T47D (cell line): ENCODE results near the gene OLFM4.
A peak's percentile ranks its signal among the peaks of the same experiment; 100 is the strongest.

Experiments
- DNase-seq, 2 experiments: peaks; one replicate each; pipeline versions ENCODE4 v3.0.0 to v3.0.0-alpha.2; 2011 to 2012; ENCODE audit warnings: low read depth in 1 of 2, low spot score in 1 of 2
- JUND ChIP-seq: IDR thresholded peaks from 2 replicates; pipeline ENCODE4 v1.6.1; 2012; ENCODE audit warnings: low read depth
- in situ Hi-C: cut with HindIII; loops from 2 replicates; pipeline ENCODE4 v1.10.0; 2016; ENCODE audit warnings: low sequenced_read_pairs, low pct_unique_long_range_greater_than_20kb

Gene OLFM4

DNA sequence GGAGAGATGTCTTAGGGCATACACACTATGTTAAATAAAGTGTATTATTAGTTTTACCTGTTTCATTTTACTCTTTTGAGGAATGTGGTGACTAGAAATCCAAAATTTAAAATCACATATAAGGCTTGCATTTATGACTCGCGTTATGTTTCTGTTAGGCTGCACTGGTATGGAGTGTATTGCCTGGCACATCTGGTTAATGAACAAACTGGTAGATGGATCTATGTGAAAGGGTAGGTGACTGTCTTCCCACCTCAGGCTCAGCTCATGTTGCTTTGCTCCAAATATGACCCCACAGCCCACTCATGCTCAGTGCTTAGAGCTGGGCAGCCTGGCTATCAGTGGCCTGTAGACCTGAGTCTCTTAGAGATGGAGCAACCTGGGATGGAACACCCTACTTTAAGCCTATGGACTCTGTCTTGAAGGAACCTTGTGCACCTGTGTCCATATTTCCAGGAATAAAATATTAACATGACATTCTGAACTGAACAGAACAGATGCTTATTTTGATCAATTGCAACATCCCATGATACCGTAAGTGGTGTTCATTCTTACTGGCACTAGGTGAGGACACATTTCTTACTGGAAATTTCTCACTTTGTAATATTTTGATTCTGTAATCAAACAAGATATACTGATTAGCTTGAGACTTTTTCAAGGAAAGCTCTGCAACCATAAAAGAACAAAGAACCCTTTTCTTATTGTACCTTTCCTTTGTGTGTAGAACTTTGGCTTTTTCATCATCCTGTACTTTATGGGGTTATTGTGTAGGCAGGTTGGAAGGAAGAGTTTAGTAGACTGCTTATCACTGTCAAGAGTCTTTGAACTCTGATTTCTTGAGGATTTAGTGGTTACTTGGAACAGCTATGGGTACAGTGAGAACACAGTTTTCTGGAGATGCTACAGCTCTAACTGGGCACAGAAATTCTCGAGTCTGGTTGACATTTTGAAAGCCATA lies 9.6 kb upstream of the OLFM4 start:
- in situ Hi-C loops, result no loop called here

DNA sequence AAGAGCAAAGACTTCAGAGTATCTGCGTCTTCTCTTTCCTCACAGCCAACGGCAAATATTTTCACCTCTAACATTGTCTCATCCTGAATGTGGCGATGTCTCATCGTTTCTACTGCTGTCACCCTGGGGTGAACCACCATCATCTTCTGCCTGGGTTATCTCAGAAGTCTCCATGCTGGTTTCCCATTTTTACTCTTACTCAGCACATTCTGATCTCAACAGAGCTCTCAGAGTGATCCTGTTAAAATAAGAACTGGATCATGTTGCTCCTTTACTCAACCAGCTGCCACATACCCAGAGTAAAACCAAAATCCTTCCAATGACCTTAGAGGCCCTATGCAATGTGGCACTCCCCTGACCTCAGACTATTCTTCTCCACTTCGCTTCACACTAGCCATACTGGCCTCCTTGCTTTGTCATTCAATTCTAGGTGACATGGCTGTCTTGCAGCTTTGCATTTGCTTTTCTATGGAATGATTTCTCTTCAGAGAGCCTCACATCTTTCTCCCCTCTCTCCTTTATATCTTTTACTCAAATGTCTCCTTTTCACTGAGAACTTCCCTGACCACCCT lies 7.8 kb upstream of the OLFM4 start:
- no peak for DNase-seq
- in situ Hi-C loops, result no loop called here
- no peak for TF ChIP-seq JUND

More for the DNA sequence above, 9.6 kb upstream of the OLFM4 start:
- TF ChIP-seq JUND, result no peak
- DNase-seq, result no peak

DNA sequence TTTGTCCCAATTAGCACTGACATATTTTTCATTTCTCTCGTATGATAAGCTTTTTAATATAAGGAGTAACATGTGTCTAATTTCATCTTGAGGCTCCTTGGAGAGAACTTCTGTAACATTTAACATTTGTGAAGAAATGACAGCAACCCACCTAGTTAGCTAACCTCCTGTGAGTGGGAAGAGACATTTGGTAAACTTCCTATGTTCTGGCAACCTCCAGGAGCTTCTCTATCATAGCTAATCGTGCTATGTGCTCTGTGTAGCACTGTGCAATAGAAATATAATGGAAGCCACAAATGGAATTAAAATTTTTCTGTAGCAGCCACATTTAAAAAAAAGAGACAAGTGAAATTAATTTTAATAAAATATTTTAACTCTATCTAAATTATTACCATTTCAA lies 5.4 kb upstream of the OLFM4 start:
- TF ChIP-seq JUND, result no peak
- in situ Hi-C loops, result no loop called here
- no peak for DNase-seq

DNA sequence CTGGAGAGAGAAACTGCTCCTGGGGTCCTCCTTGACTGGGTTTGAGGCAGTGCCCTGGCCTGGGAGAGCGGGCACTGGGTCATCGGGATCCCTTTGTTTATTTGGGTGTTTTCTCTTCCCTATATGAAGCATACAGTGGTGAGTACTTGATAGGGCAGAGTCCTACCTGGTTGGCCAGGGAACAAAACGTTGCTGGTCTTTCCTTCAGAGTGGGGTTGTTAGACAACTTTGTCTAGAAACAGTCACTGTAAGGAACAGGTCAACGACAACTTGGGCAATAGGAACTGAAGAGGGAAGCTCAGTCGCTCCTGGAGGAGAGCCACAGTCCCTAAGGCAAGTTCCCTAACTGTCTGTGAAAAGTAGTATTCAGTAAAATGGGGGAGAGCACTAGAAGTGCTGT lies 550 bp upstream of the OLFM4 start:
- DNase-seq, result no peak
- TF ChIP-seq JUND, result no peak
- in situ Hi-C loops, result no loop called here

DNA sequence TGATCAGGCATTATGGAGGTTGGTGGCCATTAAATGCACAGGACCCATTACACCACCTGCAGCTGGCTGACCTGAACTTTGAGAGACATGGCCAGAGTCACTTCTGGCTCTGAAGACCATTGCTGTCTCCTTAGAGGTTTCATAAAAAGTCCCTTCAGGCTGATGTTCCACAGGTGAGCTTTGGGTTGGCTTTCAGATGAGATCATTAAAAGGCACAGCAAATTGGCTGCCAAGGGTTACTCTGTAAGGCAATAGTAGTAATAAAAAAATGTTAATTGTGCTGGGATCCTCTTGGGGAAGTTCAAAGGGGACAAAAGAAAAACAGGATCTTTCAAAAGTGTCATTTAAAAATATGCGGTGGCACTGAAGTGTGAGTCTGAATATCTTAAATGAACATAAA lies 4.2 kb downstream of the OLFM4 start:
- no peak for TF ChIP-seq JUND
- in situ Hi-C loops, result no loop called here
- no peak for DNase-seq

DNA sequence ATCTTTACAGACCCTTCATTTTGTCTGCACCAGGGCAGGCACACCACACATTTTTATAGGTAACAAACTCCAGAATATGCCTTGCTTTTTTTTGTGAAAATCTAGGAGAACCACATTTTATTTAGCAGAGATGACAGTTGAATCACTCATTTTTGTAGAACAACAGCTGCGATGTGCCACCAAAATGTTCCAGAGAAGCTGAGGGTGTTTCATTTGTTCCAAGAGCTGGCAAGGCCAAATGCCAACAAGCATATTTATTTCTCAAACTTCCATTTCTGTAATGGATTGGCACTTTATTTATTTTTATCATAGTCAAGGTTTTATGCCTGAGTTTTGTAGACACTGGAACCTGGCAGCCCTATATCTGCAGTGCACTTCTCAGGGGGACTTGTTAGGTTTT lies 10.4 kb downstream of the OLFM4 start:
- DNase-seq, result no peak
- in situ Hi-C loops, result no loop called here
- no peak for TF ChIP-seq JUND

DNA sequence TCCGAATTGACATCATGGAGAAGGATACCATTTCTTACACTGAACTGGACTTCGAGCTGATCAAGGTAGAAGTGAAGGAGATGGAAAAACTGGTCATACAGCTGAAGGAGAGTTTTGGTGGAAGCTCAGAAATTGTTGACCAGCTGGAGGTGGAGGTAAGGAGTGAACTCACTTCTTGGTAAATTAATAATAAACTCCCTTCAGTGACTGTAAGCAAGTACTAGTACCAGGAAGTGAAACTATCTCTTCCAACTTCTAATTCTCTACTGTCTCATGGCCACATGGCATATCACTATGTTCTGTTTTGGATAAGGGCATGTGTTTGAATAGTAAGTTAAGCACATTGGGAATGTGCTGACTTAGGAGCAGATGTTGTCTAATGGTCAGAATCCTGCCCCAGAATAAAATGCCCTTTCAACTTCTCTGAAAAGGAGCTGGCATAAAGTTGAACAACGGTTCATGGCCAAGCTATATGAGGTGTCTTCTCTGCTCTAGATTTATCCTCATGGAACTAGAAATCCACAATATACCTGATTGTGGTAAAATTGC lies 13.4 kb downstream of the OLFM4 start:
- DNase-seq, result no peak
- in situ Hi-C loops, result no loop called here
- no peak for TF ChIP-seq JUND

DNA sequence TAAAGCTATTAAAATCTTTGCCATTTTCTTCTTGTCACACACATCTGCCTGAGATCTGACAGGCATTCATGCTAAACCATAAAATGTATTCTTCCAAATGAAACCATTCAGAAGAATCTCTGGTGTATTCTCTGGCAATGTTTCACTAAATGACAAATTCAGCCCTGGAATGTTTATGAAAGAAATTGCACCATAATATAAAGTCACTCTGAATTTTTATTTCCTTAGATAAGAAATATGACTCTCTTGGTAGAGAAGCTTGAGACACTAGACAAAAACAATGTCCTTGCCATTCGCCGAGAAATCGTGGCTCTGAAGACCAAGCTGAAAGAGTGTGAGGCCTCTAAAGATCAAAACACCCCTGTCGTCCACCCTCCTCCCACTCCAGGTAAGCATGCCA lies 14.3 kb downstream of the OLFM4 start:
- TF ChIP-seq JUND, result no peak
- no peak for DNase-seq
- in situ Hi-C loops, result no loop called here

DNA sequence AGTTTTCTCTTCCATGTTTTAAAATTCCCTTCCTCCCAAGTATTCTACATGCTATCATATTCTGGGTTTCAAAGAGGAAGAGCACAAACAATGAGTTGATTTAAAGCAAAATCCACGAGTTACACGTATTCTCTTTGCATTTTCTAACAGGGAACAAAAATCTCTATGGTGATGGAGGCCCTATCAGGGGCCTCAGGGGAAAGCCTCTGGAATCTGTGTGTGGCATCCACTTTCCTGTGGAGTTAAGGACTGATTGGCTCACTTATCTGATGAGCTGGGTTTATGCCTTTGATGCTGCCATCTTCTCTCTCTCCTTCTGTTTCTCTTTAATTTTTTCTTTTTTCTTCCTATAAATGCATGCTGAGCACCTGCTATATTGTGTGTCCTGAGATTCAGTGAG lies 14.8 kb downstream of the OLFM4 start:
- DNase-seq, result no peak
- in situ Hi-C loops, result no loop called here
- no peak for TF ChIP-seq JUND

DNA sequence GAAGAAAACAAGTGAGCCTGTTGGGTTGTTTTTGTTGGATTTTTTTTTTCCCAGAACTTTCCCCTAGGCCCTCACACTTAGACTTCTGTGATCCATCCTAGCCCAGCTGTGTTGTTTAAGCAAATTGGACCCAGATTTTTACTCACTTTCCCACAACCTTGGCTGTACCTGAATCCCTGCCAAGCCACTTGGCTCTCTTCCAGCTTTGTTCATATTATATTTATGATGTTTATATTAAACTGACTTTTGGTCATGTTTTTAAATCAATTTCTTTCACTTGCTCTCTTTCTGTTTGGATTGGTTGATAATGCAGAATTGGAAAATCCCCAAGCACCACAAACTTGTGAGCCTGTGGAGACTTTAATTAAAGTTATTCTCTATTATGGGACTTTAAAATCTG lies 16.6 kb downstream of the OLFM4 start:
- DNase-seq, result no peak
- in situ Hi-C loops, result no loop called here

DNA sequence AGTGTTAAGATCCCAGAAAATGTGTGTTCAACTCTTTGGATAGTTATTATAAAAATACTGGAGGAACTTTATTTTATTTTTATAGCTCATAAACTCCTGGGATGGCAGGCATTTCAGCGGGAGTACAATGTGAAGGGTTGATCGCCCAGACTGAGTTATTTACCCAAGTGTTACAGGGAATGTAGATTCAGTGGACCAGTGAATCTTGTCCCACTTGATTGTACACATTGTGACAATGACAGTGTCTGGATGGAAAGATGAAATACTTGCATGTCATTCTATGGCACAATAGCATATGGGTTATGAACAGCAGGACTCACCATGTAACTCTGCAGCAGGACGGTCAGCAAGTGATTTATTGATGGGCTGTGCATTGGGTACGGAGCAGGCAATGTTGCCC lies 20.3 kb downstream of the OLFM4 start:
- in situ Hi-C loops, result no loop called here
- DNase-seq, result peak in 1 of 2 experiments; percentile 12
- no peak for TF ChIP-seq JUND

More for the DNA sequence above, 16.6 kb downstream of the OLFM4 start:
- TF ChIP-seq JUND, result no peak

DNA sequence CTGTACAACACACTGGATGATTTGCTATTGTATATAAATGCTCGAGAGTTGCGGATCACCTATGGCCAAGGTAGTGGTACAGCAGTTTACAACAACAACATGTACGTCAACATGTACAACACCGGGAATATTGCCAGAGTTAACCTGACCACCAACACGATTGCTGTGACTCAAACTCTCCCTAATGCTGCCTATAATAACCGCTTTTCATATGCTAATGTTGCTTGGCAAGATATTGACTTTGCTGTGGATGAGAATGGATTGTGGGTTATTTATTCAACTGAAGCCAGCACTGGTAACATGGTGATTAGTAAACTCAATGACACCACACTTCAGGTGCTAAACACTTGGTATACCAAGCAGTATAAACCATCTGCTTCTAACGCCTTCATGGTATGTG lies 21.5 kb downstream of the OLFM4 start:
- no peak for DNase-seq
- no peak for TF ChIP-seq JUND
- in situ Hi-C loops, result no loop called here

DNA sequence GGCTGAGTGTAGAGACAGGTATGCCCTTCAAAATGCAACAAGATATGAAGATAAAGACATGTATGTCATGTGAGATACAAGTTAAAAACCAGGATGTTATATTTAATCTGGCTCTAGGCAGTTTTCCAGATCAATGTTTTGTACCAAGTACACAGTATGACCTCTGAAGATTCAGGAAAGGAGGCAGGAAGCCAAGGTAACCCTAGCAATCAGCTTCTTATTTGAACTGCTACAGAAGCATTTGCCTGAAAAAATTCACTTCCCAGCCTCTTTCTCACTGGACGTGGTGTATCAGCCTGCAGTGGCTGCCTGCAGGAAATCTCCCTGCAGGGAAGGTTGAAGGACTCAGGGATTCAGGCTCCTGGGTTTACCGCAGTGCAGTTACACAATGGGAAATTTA lies 24.1 kb downstream of the OLFM4 start:
- TF ChIP-seq JUND, result no peak
- in situ Hi-C loops, result no loop called here
- no peak for DNase-seq

DNA sequence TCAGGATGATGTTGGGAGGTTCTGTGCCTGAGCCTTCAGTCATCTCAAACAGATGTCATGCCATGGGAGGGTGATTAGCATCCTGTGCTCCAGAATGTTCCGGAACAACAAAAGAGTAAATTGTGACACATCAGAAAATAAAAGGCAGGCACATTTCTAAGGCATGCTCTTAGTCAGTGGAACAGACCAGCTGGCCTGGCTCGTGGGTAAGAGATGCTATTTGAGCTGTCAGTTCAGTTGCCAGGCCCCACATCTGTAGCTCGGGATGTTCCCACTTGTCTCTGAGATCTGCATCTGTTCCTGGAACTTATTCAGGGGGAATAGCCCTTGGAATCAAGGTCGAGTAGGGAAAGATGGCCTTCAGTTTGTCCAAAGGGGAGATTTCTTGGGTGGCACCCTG lies 26.0 kb downstream of the OLFM4 start:
- in situ Hi-C loops, result no loop called here

More for the DNA sequence above, 26.0 kb downstream of the OLFM4 start:
- DNase-seq, result no peak
- no peak for TF ChIP-seq JUND
